Peyer's patch (tissue), 4 donors: ENCODE measurements around the gene SCARF2.

Experiments used
- POLR2A ChIP-seq, 2 donors: fragments of 450-650 bp; IDR thresholded peaks; one replicate each; pipeline ENCODE4 v1.5.1; 2017; ENCODE audit warnings: antibody characterized with exemption in 2 of 2, mild to moderate bottlenecking in 2 of 2, moderate library complexity in 2 of 2
- TF ChIP-seq, protein P1 (sequence below), 6 experiments: fragments of 450-650 bp in 4 of 6; fragments of 200-600 bp in 2 of 6; sonication (generic) in 1 of 6; IDR thresholded peaks; one replicate each; pipeline ENCODE4 v1.5.1; 2017 to 2019; ENCODE audit warnings: antibody characterized with exemption in 6 of 6, mild to moderate bottlenecking in 3 of 6, moderate library complexity in 1 of 6

DNA sequence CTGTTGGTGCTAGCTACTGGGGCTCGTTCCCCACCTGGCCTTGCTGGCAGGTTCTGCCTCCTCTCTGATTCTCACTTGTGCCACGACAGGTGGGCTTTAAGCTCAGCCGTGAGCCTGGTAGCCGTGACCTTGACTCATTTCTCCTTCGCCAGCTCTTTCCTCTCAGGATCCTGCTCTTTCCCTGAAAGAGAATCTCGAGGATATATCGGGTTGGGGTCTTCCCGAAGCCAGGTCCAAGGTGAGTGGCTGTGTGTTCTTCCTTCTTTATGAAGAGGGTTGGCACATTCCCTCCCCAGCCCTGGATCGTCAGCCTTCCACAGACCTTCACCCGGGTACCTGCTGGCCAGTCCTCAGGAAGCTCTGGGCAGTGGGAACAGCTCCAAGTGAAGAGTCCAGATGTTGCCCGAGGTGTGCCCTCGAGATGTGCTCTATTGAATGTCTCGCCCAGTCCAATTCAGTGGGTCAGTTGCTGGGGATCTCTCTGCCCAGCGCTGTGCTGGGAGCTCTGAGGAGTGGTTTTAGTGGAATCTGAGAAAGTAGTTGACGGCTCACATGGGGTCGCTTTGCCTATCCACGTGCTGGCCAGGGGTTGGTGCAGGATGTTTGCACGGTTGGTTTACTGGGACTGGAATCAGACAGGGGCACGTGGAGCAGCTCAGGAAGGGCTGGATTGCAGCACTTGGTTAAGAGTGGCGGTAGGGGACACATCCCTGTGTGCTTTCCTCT lies 42.3 kb downstream of the SCARF2 start:
- TF ChIP-seq POLR2A (IDR thresholded peaks at IDR 0.05): no peak
- TF ChIP-seq, protein P1, sequence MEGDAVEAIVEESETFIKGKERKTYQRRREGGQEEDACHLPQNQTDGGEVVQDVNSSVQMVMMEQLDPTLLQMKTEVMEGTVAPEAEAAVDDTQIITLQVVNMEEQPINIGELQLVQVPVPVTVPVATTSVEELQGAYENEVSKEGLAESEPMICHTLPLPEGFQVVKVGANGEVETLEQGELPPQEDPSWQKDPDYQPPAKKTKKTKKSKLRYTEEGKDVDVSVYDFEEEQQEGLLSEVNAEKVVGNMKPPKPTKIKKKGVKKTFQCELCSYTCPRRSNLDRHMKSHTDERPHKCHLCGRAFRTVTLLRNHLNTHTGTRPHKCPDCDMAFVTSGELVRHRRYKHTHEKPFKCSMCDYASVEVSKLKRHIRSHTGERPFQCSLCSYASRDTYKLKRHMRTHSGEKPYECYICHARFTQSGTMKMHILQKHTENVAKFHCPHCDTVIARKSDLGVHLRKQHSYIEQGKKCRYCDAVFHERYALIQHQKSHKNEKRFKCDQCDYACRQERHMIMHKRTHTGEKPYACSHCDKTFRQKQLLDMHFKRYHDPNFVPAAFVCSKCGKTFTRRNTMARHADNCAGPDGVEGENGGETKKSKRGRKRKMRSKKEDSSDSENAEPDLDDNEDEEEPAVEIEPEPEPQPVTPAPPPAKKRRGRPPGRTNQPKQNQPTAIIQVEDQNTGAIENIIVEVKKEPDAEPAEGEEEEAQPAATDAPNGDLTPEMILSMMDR (IDR thresholded peaks at IDR 0.05): no peak
